Measurements from ENCODE around the gene LSP1.
"Not testable (repeated sequence)": the region's sequence is repeated elsewhere in the genome, so short reads cannot be mapped to it uniquely, and the experiment has no call there.

LSP1 gene, protein sequence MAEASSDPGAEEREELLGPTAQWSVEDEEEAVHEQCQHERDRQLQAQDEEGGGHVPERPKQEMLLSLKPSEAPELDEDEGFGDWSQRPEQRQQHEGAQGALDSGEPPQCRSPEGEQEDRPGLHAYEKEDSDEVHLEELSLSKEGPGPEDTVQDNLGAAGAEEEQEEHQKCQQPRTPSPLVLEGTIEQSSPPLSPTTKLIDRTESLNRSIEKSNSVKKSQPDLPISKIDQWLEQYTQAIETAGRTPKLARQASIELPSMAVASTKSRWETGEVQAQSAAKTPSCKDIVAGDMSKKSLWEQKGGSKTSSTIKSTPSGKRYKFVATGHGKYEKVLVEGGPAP

DNA sequence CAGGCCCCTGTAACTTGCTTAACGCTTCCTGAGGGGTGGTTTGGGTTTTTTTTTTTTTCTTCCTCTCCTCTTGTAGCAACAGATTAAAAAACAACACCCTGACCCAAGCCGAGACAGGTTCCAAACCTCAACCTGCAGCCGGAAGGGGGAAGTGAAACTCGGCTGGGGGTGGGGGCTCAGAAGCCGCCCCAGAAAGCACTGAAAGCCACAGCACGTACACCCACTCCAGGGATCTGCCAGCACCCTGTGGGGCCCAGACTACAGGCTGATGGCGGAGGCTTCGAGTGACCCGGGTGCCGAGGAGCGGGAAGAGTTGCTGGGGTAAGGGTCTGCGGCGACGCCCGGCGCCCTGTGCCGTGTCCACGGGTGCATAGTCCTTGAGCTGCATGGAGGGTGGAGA lies at the start of gene LSP1:
TSS of gene LSP1 (plus strand) at position 208 of the 400 bp plus-strand sequence. CDS start at position 269, 61 bp downstream.
- DNase-seq, result peak in 3 of 4 experiments; percentile 29 to 68 (median 59)

DNA sequence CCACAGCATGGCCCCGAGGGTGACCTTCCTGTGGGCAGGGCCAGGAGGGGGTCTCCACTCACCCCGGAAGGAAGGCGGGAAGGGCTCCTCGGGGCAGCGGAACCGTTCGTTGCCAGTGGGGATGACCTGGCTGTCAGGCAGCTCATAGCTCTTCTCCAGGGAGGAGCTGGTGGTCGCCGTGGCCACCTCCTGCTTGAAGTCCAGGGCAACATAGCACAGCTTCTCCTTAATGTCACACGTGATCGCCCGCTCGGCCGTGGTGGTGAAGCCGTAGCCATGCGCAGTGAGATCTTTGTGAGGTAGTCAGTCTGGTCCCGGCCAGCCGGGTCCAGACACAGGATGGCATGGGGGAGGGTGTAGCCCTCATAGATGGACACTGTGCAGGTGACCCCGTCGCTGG lies 49.6 kb upstream of the LSP1 start:
- no peak for DNase-seq

DNA sequence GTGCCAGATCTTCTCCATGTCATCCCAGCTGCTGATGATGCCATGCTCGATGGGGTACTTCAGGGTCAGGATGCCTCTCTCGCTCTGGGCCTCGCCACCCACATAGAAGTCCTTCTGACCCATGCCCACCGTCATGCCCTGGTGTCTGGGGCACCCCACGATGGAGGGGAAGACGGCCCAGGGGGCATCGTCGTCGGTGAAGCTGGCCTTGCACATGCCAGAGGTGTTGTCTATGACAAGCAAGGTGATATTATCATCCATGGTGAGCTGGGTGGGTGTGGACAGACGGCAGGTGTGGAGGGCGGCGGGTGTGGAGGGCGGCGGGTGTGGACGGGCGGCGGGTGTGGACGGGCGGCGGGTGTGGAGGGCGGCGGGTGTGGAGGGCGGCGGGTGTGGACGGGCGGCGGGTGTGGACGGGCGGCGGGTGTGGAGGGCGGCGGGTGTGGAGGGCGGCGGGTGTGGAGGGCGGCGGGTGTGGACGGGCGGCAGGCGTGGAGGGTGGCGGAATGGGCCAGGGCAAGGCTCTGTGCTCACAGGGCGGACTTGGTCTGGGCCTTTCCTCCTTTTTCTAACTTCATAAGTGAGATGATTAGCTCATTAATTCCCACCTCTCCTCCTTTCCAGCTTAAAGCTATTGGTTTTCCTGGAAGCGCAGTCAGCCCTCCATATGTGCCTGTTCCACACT lies 48.9 kb upstream of the LSP1 start:
- DNase-seq, result not testable (repeated sequence)

- DNase-seq, result no peak
These were observed 47.4 kb upstream of the LSP1 start for GRCh38 chr11:1805525-1805924.

DNA sequence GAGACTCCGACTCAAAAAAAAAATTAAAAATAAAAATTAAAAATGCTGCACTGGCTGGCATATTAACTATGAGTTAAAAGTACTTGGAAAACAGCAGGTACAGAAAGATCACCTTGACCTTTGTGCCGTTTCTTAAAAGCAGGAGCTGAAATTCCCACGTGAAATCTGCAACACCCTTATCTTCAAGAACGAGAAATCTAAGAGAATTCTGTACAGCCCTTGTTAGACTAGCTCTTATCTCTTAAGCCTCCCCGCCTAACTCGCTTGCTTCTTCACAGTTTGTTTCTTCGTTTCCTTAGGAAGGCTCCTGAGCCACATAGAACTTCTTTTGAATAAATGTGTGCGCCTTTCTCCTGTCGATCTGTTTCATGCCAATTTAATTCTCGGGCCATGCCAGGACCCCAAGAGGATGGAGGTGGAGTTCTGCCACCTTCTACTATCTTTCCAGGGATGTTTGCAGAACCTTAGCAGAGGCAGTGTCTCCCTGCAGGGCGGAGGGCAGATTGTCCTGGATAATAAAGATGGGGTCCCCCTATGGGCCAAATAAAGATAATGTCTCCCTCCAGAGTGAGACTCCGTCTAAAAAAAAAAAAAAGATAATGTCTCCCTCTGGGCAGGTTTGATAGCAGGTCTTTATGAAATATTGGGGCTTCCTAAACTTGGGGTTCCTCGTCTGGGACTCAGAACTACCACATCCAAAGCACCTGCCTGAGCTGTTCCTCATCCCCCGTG lies 45.5 kb upstream of the LSP1 start:
- no peak for DNase-seq

DNA sequence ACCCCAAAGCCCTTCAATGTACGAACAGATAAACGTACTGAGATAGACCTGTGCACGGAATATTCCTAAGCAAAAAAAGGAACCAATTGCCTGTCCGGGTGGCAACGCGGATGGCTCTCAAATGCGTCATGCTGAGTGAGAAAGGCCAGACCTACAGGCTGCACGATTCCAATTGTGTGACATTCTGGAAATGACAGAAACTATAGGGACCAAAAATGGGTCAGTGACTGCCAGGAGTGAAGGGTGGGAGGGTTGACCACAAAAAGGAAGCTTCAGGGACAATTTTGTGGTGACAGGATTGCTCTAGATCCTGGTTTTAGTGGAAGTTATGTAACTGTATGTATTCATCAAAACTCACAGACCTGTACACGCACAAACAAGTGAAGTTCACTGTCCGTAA lies 42.1 kb upstream of the LSP1 start:
- DNase-seq, result no peak

- no peak for DNase-seq
These were observed 40.6 kb upstream of the LSP1 start for GRCh38 chr11:1812274-1812673.

- DNase-seq, result no peak
These were observed 40.1 kb upstream of the LSP1 start for GRCh38 chr11:1812801-1813200.

GRCh38 chr11:1813356-1813755 lies 39.5 kb upstream of the LSP1 start:
- DNase-seq, result not testable (repeated sequence)

DNA sequence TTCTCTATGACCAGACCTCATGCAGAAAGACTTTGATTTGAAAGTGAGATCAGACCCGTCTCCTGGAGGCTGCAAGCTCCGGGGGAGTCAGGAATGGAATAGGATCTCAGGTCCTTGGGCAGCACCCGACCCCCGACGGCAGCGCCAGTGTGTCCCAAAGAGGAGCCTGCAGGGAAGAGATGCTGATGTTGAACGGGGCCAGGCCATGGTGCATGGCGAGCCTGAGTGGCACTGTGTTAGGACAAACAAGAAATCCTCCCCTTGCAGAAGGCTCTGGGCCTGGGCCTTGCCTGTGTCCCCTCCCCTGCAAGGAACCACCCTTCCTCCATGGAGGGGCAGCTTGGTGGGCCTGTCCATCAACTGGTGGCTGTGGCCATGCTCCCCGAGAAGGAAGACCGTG lies 38.2 kb upstream of the LSP1 start:
- no peak for DNase-seq

DNA sequence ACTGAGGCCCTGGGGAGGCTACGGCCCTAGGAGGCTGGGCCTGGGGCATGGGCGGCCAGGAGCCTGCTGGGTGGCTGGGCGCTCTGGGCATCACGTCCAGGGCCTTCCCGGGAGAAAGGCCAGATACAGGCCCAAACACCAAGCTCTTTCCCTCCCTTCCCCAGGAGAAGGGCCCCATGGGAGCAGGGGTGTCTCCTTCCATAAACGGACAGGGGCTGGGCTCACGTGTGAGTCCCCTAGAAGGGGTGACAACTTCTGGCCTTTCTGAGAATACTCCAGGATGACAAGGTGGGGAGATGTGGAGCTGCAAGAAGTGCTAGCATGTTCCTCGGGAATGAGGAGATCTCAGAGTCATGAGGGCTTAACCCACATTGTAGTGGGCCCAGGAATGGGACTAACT lies 37.6 kb upstream of the LSP1 start:
- no peak for DNase-seq

- DNase-seq, result no peak
These were observed 37.1 kb upstream of the LSP1 start for GRCh38 chr11:1815751-1816150.

DNA sequence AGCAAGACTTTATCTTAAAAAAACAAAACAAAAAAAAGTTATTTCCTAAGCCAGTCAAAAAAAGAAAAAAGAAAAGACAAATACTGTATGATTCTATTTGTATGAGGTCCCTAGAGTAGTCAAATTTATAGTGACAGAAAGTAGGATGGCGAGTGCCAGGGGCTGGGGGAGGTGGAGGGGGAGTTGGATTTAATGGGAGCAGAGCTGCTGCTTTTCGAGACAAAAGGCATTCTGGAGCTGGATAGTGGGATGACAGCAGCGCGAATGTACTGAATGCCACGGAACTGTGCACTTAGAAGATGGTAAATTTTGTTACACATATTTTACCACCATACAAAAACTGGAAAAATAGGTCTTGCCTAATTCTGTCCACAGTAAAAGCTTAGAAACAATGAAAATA lies 35.9 kb upstream of the LSP1 start:
- no peak for DNase-seq

DNA sequence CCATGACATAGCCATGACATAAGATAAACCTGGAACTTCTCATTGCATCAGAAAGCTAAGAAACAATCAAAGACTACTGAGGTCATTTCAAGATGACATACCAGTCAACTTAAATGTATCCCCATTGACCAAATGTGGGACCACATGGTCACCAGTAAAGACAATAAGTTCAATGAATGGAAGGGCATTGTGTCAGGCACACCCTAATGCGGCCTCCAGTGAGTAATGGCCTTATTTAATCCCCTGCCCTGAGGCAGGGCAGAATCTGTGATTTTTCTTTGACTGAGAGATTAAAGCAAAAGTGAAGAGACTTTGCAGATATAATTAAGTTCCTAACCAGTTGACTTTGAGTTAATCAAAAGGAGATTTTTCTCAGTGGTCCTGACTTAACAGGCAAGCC lies 35.4 kb upstream of the LSP1 start:
- no peak for DNase-seq

- no peak for DNase-seq
These were observed 33.8 kb upstream of the LSP1 start for GRCh38 chr11:1819074-1819473.

GRCh38 chr11:1820463-1821325 lies 32.2 kb upstream of the LSP1 start:
- DNase-seq, result no peak

GRCh38 chr11:1821562-1821961 lies 31.3 kb upstream of the LSP1 start:
- DNase-seq, result no peak

DNA sequence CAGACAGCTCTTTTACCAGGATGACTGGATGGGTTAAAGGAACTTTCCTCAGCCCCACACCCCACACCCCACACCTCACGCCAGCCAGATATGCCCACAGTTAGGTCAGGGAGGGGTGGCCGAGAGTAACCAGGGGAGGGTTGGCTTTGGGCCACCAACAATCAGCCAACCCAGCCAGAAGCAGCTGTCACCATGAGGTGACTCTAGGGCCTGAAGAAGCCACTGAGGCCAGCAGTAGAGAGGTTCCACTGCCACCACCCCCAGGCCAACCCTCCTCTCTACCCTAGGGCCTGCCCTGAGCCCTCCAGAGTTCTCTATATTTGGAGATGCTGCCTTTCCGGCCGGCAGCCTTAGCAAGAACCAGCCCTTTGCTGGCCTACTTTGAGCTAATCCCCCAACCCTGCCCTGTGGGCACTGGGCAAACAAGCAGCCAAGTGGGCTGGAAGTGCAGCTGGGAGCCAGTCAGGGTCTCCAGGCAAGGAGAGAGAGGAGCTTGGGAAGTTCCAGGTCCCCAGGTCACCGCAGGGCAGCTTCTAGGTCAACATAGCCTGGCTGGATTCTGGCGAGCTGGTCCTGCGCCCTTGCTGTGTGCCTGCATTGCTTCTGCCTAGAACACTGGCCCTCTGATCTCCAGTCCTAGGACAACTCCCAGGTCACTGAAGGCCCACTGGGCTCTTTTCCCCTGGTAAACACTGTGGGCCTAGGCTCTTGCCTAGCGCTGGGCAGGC lies 30.1 kb upstream of the LSP1 start:
- DNase-seq, result no peak

DNA sequence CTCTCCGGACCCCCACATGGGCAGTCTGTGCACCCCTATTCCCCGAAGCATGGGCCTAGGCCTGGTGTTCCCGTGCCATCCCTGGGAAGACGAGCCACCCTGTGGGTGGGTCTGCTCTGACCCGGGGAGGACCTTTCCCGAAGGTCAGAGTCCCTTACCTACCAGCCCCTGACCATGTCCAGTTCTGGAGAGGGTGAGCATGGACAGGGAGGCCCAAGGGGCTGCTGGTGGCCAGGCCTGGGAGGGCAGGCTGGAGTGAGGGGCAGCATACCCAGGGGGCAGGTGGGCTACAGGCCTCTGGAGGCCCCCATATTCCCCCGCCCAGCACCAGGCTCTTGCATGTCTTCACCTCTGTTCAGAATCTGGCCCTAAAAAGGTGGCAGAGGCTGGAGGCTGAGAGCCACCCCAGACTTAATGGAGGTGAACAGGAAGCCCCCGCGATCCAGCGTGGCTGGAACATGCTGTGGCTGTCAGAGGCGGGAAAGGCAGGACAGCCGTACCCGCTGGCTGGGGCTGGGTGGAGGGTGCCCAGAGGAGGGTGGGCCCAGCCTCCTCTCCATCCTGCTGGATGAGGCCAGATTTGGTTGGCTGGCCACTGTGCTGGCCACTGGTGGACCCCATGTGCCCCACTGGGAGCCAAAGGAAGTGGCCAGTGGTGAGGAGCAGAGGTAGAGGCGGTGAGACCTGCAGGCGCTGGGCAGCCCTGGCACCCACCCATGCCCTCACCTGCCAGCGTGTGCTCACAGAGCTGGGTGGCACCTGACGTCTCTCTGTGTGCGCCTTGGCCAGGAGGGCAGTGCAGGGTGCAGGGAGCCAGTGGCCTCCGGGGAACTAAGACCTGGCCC lies 29.3 kb upstream of the LSP1 start:
- no peak for DNase-seq

DNA sequence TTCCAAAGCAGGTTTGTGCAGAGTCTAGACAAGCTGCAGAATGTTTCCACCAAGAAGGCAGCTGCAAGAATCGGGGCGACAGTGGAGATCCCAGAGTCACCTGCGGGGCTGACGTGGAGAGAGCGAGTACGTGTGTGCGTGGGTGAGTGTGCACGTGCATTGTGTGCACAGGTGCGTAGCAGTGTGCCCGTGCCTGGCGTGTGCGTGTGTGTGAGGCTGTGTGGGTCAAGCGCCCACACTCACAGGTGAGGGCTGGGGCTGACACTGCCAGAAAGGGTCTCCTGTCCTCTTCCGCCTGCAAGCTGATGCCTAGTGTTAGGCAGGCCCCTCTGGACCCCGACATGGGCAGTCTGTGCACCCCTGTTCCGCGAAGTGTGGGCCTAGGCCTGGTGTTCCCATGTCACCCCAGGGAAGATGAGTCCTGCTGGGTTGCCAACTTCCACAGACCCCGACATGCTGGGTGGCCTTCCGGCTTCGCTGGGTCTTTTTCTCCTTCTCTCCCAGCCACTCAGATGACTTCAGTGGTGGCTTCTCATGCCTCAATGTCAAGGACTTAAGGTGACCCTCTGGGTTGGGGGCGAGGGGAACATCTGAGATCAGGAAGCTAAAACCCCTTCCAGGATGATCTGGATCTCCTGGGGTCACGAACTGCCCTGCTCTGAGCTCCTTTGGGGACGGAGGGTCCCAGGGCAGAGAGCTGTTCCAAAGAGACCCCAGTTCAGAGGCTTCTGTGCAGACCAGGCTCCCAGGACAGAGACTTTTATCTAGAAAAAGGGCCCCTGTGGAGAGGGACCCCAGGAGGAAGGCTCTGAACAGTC lies 28.5 kb upstream of the LSP1 start:
- DNase-seq, result no peak
